ENCODE measurements around the gene C11orf16.

DNA sequence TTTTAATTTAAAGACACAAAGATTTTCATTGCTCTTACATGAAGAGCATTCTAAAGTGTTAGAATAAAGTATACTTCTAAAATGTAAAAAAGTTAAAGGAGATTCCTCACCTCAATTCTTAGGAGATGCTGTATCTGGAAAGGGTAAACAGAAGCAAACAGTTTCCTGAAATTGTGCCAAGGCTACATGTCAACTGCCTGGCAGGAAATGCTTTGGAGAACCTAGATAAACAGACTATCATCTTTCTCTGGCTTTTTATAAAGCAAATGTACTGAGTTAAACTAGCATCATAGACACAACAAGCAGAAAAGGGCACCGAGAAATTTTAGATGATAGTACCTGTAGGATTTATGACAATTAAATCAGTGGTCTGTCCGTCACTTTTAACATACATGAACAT lies 46.4 kb downstream of the C11orf16 start:
- TF ChIP-seq, protein P1, sequence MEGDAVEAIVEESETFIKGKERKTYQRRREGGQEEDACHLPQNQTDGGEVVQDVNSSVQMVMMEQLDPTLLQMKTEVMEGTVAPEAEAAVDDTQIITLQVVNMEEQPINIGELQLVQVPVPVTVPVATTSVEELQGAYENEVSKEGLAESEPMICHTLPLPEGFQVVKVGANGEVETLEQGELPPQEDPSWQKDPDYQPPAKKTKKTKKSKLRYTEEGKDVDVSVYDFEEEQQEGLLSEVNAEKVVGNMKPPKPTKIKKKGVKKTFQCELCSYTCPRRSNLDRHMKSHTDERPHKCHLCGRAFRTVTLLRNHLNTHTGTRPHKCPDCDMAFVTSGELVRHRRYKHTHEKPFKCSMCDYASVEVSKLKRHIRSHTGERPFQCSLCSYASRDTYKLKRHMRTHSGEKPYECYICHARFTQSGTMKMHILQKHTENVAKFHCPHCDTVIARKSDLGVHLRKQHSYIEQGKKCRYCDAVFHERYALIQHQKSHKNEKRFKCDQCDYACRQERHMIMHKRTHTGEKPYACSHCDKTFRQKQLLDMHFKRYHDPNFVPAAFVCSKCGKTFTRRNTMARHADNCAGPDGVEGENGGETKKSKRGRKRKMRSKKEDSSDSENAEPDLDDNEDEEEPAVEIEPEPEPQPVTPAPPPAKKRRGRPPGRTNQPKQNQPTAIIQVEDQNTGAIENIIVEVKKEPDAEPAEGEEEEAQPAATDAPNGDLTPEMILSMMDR (IDR thresholded peaks at IDR 0.05) = no peak
- TF ChIP-seq POLR2AphosphoS5 (IDR thresholded peaks at IDR 0.05) = no peak
